SK-N-MC (cell line): Measurements from ENCODE around the gene KRT71.

ENCODE experiments used
- EZH2 ChIP-seq: fragments of 200-600 bp; sonication (generic); IDR thresholded peaks from one replicate; pipeline ENCODE4 v1.6.1; 2017; ENCODE audit warnings: antibody characterized with exemption
- POLR2AphosphoS5 ChIP-seq: IDR thresholded peaks from 2 replicates; pipeline ENCODE4 v1.6.1; 2012; ENCODE audit warnings: mild to moderate bottlenecking, low read depth, low read length, borderline replicate concordance

- TF ChIP-seq POLR2AphosphoS5, result no peak
- no peak for TF ChIP-seq EZH2
Measured at GRCh38 chr12:52518574-52519386, 34.2 kb downstream of the KRT71 start.
